CD8-positive, alpha-beta memory T cell (primary cell): ENCODE results near the gene ATP8A1. TPM values are rescaled to one million over a fixed set of nuclear protein-coding genes. Genes with fewer than 3 reads are reported as not detected.
"Not testable (repeated sequence)": the region's sequence is repeated elsewhere in the genome, so short reads cannot be mapped to it uniquely, and the experiment has no call there.

Experiments
- CTCF ChIA-PET: fragments of 350-600 bp; sonication (Branson Sonifier 250); formaldehyde crosslinking; loops from one replicate; lab custom pipeline; 2021; ENCODE audit warnings: antibody characterized with exemption; lab: Charles Lee
- POLR2A ChIA-PET: fragments of 350-600 bp; sonication (Branson Sonifier 250); formaldehyde crosslinking; loops from one replicate; lab custom pipeline; 2021; ENCODE audit warnings: antibody characterized with exemption; lab: Charles Lee
- DNase-seq, 5 donors: peaks; one replicate each; pipeline versions ENCODE4 v3.0.0 to v3.0.0-alpha.2; 2020 to 2022; ENCODE audit warnings: mixed read lengths in 1 of 5
- H3K27ac ChIP-seq: one replicate; pipeline ENCODE4 v1.7.0; 2013; ENCODE audit warnings: low read depth, mild to moderate bottlenecking, low read length, moderate library complexity
- H3K27me3 ChIP-seq: 2 replicates; pipeline ENCODE4 v1.7.0; 2013; ENCODE audit warnings: low read length, mild to moderate bottlenecking; ENCODE audit not compliant: insufficient read depth, poor library complexity, severe bottlenecking
- H3K36me3 ChIP-seq: 2 replicates; pipeline ENCODE4 v1.7.0; 2013; ENCODE audit warnings: mild to moderate bottlenecking, low read length, moderate library complexity; ENCODE audit not compliant: insufficient read depth
- H3K4me1 ChIP-seq: 2 replicates; pipeline ENCODE4 v1.7.0; 2013; ENCODE audit warnings: mild to moderate bottlenecking, low read length, moderate library complexity; ENCODE audit not compliant: insufficient read depth
- H3K4me3 ChIP-seq: 2 replicates; pipeline ENCODE4 v1.7.0; 2013; ENCODE audit warnings: mild to moderate bottlenecking, low read length
- H3K9me3 ChIP-seq: 2 replicates; pipeline ENCODE4 v1.7.0; 2013; ENCODE audit warnings: mild to moderate bottlenecking, low read length
- H3K27ac Mint-ChIP-seq, 8 donors: one replicate each; pipeline ENCODE4 v1.8.0; 2020 to 2021; ENCODE audit warnings: mixed read lengths in 8 of 8, mild to moderate bottlenecking in 6 of 8, inconsistent platforms in 3 of 8, moderate library complexity in 3 of 8
- H3K27me3 Mint-ChIP-seq, 2 donors: one replicate each; pipeline ENCODE4 v1.8.0; 2020 to 2021; ENCODE audit warnings: mixed read lengths in 2 of 2, mild to moderate bottlenecking in 1 of 2, moderate library complexity in 1 of 2
- H3K36me3 Mint-ChIP-seq, 3 donors: one replicate each; pipeline ENCODE4 v1.8.0; 2020 to 2021; ENCODE audit warnings: mixed read lengths in 3 of 3, inconsistent platforms in 1 of 3, mild to moderate bottlenecking in 1 of 3
- H3K4me1 Mint-ChIP-seq, 3 donors: one replicate each; pipeline ENCODE4 v1.8.0; 2020 to 2021; ENCODE audit warnings: mixed read lengths in 3 of 3, inconsistent platforms in 1 of 3, mild to moderate bottlenecking in 1 of 3
- H3K4me3 Mint-ChIP-seq, 7 donors: one replicate each; pipeline ENCODE4 v1.8.0; 2020 to 2021; ENCODE audit warnings: mixed read lengths in 7 of 7, mild to moderate bottlenecking in 6 of 7, moderate library complexity in 4 of 7, inconsistent platforms in 2 of 7
- H3K9me3 Mint-ChIP-seq, 5 donors: one replicate each; pipeline ENCODE4 v1.8.0; 2020 to 2022; ENCODE audit warnings: mixed read lengths in 5 of 5, mild to moderate bottlenecking in 3 of 5, moderate library complexity in 2 of 5, inconsistent platforms in 1 of 5
- polyA plus RNA-seq: library from polyadenylated mRNA; unstranded; fragments of 300-500 nt; fragmentation: Illumina TruSeq; gene quantifications from one replicate; pipeline ENCODE4 v1.2.3, GENCODE V29; 2021
- total RNA-seq, 2 experiments: library from RNA; stranded (reverse); gene quantifications; one replicate each; pipeline ENCODE4 v1.2.3, GENCODE V29; 2021

The ATP8A1 gene
- total and polyA plus RNA-seq, 3 experiments from 2014 or later: 13.8 to 24.4 (median 23.3) TPM

- POLR2A ChIA-PET: no interaction called here
- Mint-ChIP-seq H3K9me3 (no peaks in the 10 kb centered on the region), H3K27me3 (no peaks in the 10 kb centered on the region), H3K4me1 (peaks cover 0 to 14% (median 2%) of the 10 kb centered on the region in 3 donors), H3K4me3 (no peak overlapping the region), H3K27ac (peak overlapping the region in 1 of 8 donors; percentile 17), H3K36me3 (peaks cover 9 to 75% (median 27%) of the 10 kb centered on the region in 3 donors)
- Histone ChIP-seq H3K27me3 (no peaks in the 10 kb centered on the region), H3K4me3 (no peak overlapping the region), H3K4me1 (no peaks in the 10 kb centered on the region), H3K9me3 (no peaks in the 10 kb centered on the region), H3K27ac (no peak overlapping the region), H3K36me3 (peaks cover 4% of the 10 kb centered on the region)
- no peak for DNase-seq
- CTCF ChIA-PET: no interaction called here
Measured at GRCh38 chr4:42497142-42497910, 159.6 kb downstream of the ATP8A1 start.

GRCh38 chr4:42492962-42493361 lies 163.9 kb downstream of the ATP8A1 start:
- Histone ChIP-seq H3K4me3 (no peak overlapping the region), H3K27ac (no peak overlapping the region), H3K9me3 (no peaks in the 10 kb centered on the region), H3K36me3 (no peaks in the 10 kb centered on the region), H3K27me3 (no peaks in the 10 kb centered on the region), H3K4me1 (no peaks in the 10 kb centered on the region)
- Mint-ChIP-seq H3K27ac (peak overlapping the region in 2 of 8 donors; percentile 6 to 53), H3K27me3 (no peaks in the 10 kb centered on the region), H3K4me3 (no peak overlapping the region), H3K4me1 (peaks cover 11 to 48% (median 15%) of the 10 kb centered on the region in 3 donors), H3K36me3 (peaks cover 9 to 63% (median 17%) of the 10 kb centered on the region in 3 donors), H3K9me3 (no peaks in the 10 kb centered on the region)
- ChIA-PET POLR2A (no interaction called here), CTCF (no interaction called here)
- no peak for DNase-seq

GRCh38 chr4:42490015-42490414 lies 166.9 kb downstream of the ATP8A1 start:
- Histone ChIP-seq H3K4me1 (no peaks in the 10 kb centered on the region), H3K36me3 (no peaks in the 10 kb centered on the region), H3K27ac (no peak overlapping the region), H3K4me3 (no peak overlapping the region), H3K9me3 (no peaks in the 10 kb centered on the region), H3K27me3 (no peaks in the 10 kb centered on the region)
- H3K36me3 Mint-ChIP-seq: peaks cover 0 to 61% (median 8%) of the 10 kb centered on the region in 3 donors
- H3K4me1 Mint-ChIP-seq: peaks cover 11 to 48% (median 18%) of the 10 kb centered on the region in 3 donors
- CTCF ChIA-PET: no interaction called here
- H3K27me3 Mint-ChIP-seq: no peaks in the 10 kb centered on the region
- peak overlapping the region in 1 of 7 donors; percentile 40 for H3K4me3 Mint-ChIP-seq
- H3K9me3 Mint-ChIP-seq: no peaks in the 10 kb centered on the region
- peak overlapping the region in 4 of 8 donors; percentile 1 to 72 (median 16) for H3K27ac Mint-ChIP-seq
- DNase-seq: no peak
- POLR2A ChIA-PET: no interaction called here

- H3K36me3 Mint-ChIP-seq: peaks cover 0 to 59% (median 8%) of the 10 kb centered on the region in 3 donors
Measured at GRCh38 chr4:42489095-42489494, 167.8 kb downstream of the ATP8A1 start.

GRCh38 chr4:42488554-42488953 lies 168.4 kb downstream of the ATP8A1 start:
- peak overlapping the region in 1 of 7 donors; percentile 63 for H3K4me3 Mint-ChIP-seq
- Histone ChIP-seq H3K36me3 (no peaks in the 10 kb centered on the region), H3K27ac (no peak overlapping the region), H3K4me3 (no peak overlapping the region), H3K27me3 (no peaks in the 10 kb centered on the region), H3K9me3 (no peaks in the 10 kb centered on the region), H3K4me1 (no peaks in the 10 kb centered on the region)
- no peaks in the 10 kb centered on the region for H3K9me3 Mint-ChIP-seq
- DNase-seq: no peak
- H3K27me3 Mint-ChIP-seq: no peaks in the 10 kb centered on the region
- CTCF ChIA-PET: no interaction called here
- H3K4me1 Mint-ChIP-seq: peaks cover 11 to 48% (median 18%) of the 10 kb centered on the region in 3 donors
- peaks cover 0 to 62% (median 8%) of the 10 kb centered on the region in 3 donors for H3K36me3 Mint-ChIP-seq
- H3K27ac Mint-ChIP-seq: peak overlapping the region in 3 of 8 donors; percentile 32 to 90 (median 44)
- POLR2A ChIA-PET: no interaction called here

More at GRCh38 chr4:42489095-42489494, 167.8 kb downstream of the ATP8A1 start:
- no peaks in the 10 kb centered on the region for H3K9me3 Mint-ChIP-seq
- Histone ChIP-seq H3K27me3 (no peaks in the 10 kb centered on the region), H3K36me3 (no peaks in the 10 kb centered on the region), H3K4me3 (no peak overlapping the region), H3K4me1 (no peaks in the 10 kb centered on the region), H3K9me3 (no peaks in the 10 kb centered on the region), H3K27ac (no peak overlapping the region)
- H3K27ac Mint-ChIP-seq: peak overlapping the region in 1 of 8 donors; percentile 35
- peaks cover 11 to 48% (median 18%) of the 10 kb centered on the region in 3 donors for H3K4me1 Mint-ChIP-seq
- CTCF ChIA-PET: no interaction called here
- no peak for DNase-seq
- POLR2A ChIA-PET: no interaction called here
- H3K4me3 Mint-ChIP-seq: no peak overlapping the region
- H3K27me3 Mint-ChIP-seq: no peaks in the 10 kb centered on the region

- ChIA-PET POLR2A (no interaction called here), CTCF (no interaction called here)
- Histone ChIP-seq H3K4me1 (no peaks in the 10 kb centered on the region), H3K27ac (no peak overlapping the region), H3K9me3 (no peaks in the 10 kb centered on the region), H3K36me3 (no peaks in the 10 kb centered on the region), H3K4me3 (no peak overlapping the region), H3K27me3 (no peaks in the 10 kb centered on the region)
- peaks cover 0 to 61% (median 7%) of the 10 kb centered on the region in 3 donors for H3K36me3 Mint-ChIP-seq
- peak overlapping the region in 1 of 7 donors; percentile 63 for H3K4me3 Mint-ChIP-seq
- peak overlapping the region in 2 of 8 donors; percentile 44 to 90 for H3K27ac Mint-ChIP-seq
- no peak for DNase-seq
- peaks cover 11 to 48% (median 18%) of the 10 kb centered on the region in 3 donors for H3K4me1 Mint-ChIP-seq
- H3K27me3 Mint-ChIP-seq: no peaks in the 10 kb centered on the region
- no peaks in the 10 kb centered on the region for H3K9me3 Mint-ChIP-seq
Measured at GRCh38 chr4:42488114-42488513, 168.8 kb downstream of the ATP8A1 start.

- ChIA-PET POLR2A (no interaction called here), CTCF (no interaction called here)
- H3K27ac ChIP-seq: no peak overlapping the region
- H3K9me3 ChIP-seq: no peaks in the 10 kb centered on the region
- Mint-ChIP-seq H3K27ac (peak overlapping the region in 1 of 8 donors; percentile 18), H3K36me3 (peaks cover 0 to 61% (median 12%) of the 10 kb centered on the region in 3 donors), H3K4me3 (no peak overlapping the region), H3K9me3 (no peaks in the 10 kb centered on the region), H3K4me1 (peaks cover 11 to 42% (median 18%) of the 10 kb centered on the region in 3 donors), H3K27me3 (no peaks in the 10 kb centered on the region)
- no peaks in the 10 kb centered on the region for H3K36me3 ChIP-seq
- H3K4me1 ChIP-seq: no peaks in the 10 kb centered on the region
- no peaks in the 10 kb centered on the region for H3K27me3 ChIP-seq
- DNase-seq: no peak
- no peak overlapping the region for H3K4me3 ChIP-seq
Measured at GRCh38 chr4:42487230-42487629, 169.7 kb downstream of the ATP8A1 start.

- H3K27ac Mint-ChIP-seq, CTCF ChIA-PET, H3K36me3 ChIP-seq, H3K9me3 ChIP-seq, H3K9me3 Mint-ChIP-seq, POLR2A ChIA-PET, H3K4me1 ChIP-seq, DNase-seq, H3K27ac ChIP-seq, H3K27me3 Mint-ChIP-seq, H3K4me3 Mint-ChIP-seq, H3K27me3 ChIP-seq, H3K4me3 ChIP-seq: not testable (repeated sequence)
- Mint-ChIP-seq H3K4me1 (peaks cover 11 to 34% (median 18%) of the 10 kb centered on the region in 3 donors), H3K36me3 (peaks cover 0 to 60% (median 16%) of the 10 kb centered on the region in 3 donors)
Measured at GRCh38 chr4:42486156-42486555, 170.7 kb downstream of the ATP8A1 start.
